Ishikawa (cell line): ENCODE data around the gene SLC17A7.

Experiments used
- CEBPB ChIP-seq: IDR thresholded peaks from 2 replicates; pipeline ENCODE4 v1.6.1; 2012
- CREB1 ChIP-seq: IDR thresholded peaks from 2 replicates; pipeline ENCODE4 v1.6.1; 2012; ENCODE audit warnings: low read depth
- EGR1 ChIP-seq: IDR thresholded peaks from 2 replicates; pipeline ENCODE4 v1.6.1; 2012
- EP300 ChIP-seq: IDR thresholded peaks from 2 replicates; pipeline ENCODE4 v1.6.1; 2012; ENCODE audit warnings: borderline replicate concordance
- FOXM1 ChIP-seq: IDR thresholded peaks from 2 replicates; pipeline ENCODE4 v1.6.1; 2012; ENCODE audit warnings: low read depth, borderline replicate concordance
- MAX ChIP-seq: IDR thresholded peaks from 2 replicates; pipeline ENCODE4 v1.6.1; 2012
- NFIC ChIP-seq: IDR thresholded peaks from 2 replicates; pipeline ENCODE4 v1.6.1; 2012
- RAD21 ChIP-seq: IDR thresholded peaks from 2 replicates; pipeline ENCODE4 v1.6.1; 2012; ENCODE audit warnings: low read depth
- REST ChIP-seq: IDR thresholded peaks from 2 replicates; pipeline ENCODE4 v1.6.1; 2012; ENCODE audit warnings: low read depth, mild to moderate bottlenecking
- TAF1 ChIP-seq: IDR thresholded peaks from 2 replicates; pipeline ENCODE4 v1.6.1; 2012; ENCODE audit warnings: low read depth, mild to moderate bottlenecking
- TCF12 ChIP-seq: IDR thresholded peaks from 2 replicates; pipeline ENCODE4 v1.6.1; 2012; ENCODE audit warnings: low read depth
- TEAD4 ChIP-seq: IDR thresholded peaks from 2 replicates; pipeline ENCODE4 v1.6.1; 2012
- YY1 ChIP-seq: IDR thresholded peaks from 2 replicates; pipeline ENCODE4 v1.6.1; 2012; ENCODE audit warnings: low read depth
- ZBTB7A ChIP-seq: IDR thresholded peaks from 2 replicates; pipeline ENCODE4 v1.6.1; 2012; ENCODE audit warnings: low read depth
- TF ChIP-seq, protein P1 (sequence below): IDR thresholded peaks from 2 replicates; pipeline ENCODE4 v1.6.1; 2012

The SLC17A7 gene

GRCh38 chr19:49481020-49481683 is 39.8 kb upstream of the SLC17A7 start:
- no peak for TF ChIP-seq EP300
- TF ChIP-seq, protein P1, sequence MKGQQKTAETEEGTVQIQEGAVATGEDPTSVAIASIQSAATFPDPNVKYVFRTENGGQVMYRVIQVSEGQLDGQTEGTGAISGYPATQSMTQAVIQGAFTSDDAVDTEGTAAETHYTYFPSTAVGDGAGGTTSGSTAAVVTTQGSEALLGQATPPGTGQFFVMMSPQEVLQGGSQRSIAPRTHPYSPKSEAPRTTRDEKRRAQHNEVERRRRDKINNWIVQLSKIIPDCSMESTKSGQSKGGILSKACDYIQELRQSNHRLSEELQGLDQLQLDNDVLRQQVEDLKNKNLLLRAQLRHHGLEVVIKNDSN, result no peak
- TF ChIP-seq REST, result no peak
- TF ChIP-seq YY1, result no peak
- no peak for TF ChIP-seq CEBPB
- TF ChIP-seq RAD21, result no peak

DNA sequence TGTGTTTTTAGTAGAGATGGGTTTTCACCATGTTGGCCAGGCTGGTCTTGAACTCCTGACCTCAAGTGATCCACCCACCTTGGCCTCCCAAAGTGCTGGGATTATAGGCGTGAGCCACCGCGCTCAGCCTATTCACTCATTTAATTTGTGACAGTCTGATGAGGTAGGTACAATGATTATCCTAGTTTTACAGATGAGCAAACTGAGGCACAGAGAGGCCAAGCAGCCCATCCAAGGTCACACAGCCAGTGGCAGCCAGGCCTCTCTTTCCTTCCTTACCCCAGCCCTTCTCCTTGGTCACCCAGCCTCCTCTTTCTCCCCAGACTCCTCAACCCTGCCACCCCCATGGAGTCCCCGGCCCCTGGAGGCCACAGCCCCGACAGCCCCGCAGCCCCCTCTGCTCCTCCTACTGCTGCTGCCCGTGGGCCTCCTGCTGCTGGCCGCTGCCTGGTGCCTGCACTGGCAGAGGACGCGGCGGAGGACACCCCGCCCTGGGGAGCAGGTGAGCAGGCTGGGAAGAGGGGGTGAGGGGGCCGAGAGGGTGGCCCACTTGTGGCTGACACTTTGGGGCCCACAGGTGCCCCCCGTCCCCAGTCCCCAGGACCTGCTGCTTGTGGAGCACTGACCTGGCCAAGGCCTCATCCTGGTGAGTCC is 38.8 kb upstream of the SLC17A7 start:
- TF ChIP-seq TAF1, result no peak
- TF ChIP-seq, protein P1, result no peak
- no peak for TF ChIP-seq ZBTB7A
- TF ChIP-seq REST, result no peak
- no peak for TF ChIP-seq CEBPB
- TF ChIP-seq TEAD4, result no peak
- no peak for TF ChIP-seq FOXM1
- no peak for TF ChIP-seq NFIC
- TF ChIP-seq TCF12, result no peak
- TF ChIP-seq YY1, result no peak
- TF ChIP-seq EP300, result no peak

DNA sequence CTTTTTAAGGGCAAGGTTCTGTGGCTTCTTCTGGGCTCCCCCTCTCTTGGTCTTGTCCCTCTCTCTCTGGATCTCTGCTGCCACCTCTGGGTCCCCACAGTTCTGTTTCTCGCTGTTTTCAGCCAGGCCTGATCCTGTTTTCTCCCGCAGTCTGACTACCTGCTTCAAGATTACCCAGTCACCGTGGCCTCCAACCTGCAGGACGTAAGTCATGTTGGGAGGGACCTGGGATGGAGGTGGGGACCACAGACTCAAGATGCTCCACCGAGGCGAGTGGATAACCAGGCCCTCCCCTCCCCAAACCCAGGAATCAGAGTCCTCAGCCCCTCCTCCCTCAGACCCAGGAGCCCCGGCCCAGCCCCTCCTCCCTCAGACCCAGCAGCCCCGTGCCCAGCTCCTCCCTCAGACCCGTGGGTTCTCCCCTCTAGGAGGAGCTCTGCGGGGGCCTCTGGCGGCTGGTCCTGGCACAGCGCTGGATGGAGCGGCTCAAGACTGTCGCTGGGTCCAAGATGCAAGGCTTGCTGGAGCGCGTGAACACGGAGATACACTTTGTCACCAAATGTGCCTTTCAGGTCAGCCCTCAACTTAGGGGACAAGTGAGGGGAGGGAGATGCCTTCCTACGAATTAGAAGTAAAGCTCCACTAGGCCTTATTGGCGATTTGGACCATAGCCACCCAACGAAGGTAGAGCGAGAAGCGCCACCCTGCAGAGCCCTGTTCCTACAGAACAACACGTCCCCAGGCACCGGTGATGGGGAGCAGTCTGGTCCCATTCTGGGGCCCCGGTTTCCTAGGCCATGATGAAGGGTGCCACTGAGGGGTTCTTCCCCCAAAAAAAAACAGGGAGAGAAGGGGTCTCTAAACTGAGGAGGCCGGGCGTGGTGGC is 34.9 kb upstream of the SLC17A7 start:
- TF ChIP-seq RAD21 (peak; percentile 29; the same call in 1 of the 2 replicates), EP300 (no peak)

- no peak for TF ChIP-seq NFIC
- no peak for TF ChIP-seq ZBTB7A
- TF ChIP-seq EGR1, result no peak
- TF ChIP-seq EP300, result no peak
- TF ChIP-seq FOXM1, result no peak
- no peak for TF ChIP-seq CEBPB
- no peak for TF ChIP-seq RAD21
- no peak for TF ChIP-seq MAX
- TF ChIP-seq TCF12, result no peak
- TF ChIP-seq YY1, result no peak
These were observed 34.0 kb upstream of the SLC17A7 start for GRCh38 chr19:49475191-49475917.

DNA sequence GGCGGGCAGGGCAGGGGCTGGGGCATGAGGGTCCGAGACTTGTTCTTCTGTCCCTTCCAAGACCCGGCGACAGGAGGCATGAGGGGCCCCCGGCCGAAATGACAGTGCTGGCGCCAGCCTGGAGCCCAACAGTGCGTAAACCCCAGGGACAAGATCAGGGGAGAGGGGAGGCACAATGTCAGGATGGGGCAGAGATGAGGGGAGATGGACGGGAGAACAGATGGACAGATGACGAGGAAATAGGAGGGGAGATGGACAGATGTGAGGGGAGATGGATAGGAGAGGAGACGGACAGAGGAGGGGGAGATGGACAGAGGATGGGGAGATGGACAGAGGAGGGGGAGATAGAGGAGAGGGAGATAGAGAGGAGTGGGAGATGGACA is 33.2 kb upstream of the SLC17A7 start:
- TF ChIP-seq RAD21, result no peak
- TF ChIP-seq NFIC, result no peak
- TF ChIP-seq TCF12, result no peak
- TF ChIP-seq TAF1, result no peak
- TF ChIP-seq, protein P1, result no peak
- TF ChIP-seq EGR1, result no peak
- TF ChIP-seq TEAD4, result no peak
- TF ChIP-seq YY1, result no peak
- TF ChIP-seq EP300, result no peak
- TF ChIP-seq ZBTB7A, result no peak
- TF ChIP-seq REST, result no peak
- no peak for TF ChIP-seq FOXM1
- TF ChIP-seq CREB1, result no peak
